ENCODE results near the gene CACNA1E. TPM values are rescaled to one million over a fixed set of nuclear protein-coding genes. Genes with fewer than 3 reads are reported as not detected.

CACNA1E gene
- total and polyA plus RNA-seq, 2 experiments from 2014 or later = 0.32 to 1.1 TPM

DNA sequence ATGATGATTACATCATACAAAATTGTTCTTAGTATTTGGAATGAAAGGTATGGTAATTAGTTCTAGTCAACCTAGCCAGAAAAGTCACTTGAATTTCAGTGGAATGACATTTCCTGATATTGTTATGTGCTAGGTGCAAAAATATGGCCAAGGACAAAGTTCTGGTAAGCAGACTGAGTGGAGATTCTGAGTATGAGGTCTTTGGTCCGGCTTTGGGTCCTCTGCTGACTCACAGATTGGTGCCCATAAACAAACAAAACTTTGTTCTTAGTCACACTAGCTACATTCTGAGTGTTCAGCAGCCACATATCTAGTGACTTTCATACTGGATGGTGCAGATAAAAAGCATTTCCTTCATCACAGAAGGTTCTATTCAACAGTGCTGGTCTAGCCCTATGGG, 372.1 kb downstream of the CACNA1E start:
- Histone ChIP-seq H2AFZ (no peak overlapping the region), H3K4me3 (no peak overlapping the region), H3K79me2 (replicated peaks; ENCODE audit: insufficient read depth) (no peaks in the 10 kb centered on the region), H3K36me3 (ENCODE audit: insufficient read depth) (no peaks in the 10 kb centered on the region), H3K27ac (ENCODE audit: low read depth) (no peak overlapping the region), H3K9me2 (ENCODE audit: insufficient read depth) (0 out of 2 replicates have a peak, but pooled peaks cover 10% of the 10 kb centered on the region), H3F3A (replicated peaks; ENCODE audit: low read depth) (no peaks in the 10 kb centered on the region), H3K27me3 (ENCODE audit: insufficient read depth) (no peaks in the 10 kb centered on the region), H3K4me2 (no peak overlapping the region), H4K20me1 (replicated peaks; ENCODE audit: insufficient read depth) (no peaks in the 10 kb centered on the region), H3K4me1 (ENCODE audit: insufficient read depth) (no peaks in the 10 kb centered on the region)
- Mint-ChIP-seq H3K27me3 (ENCODE audit: insufficient read depth, low read depth, poor library complexity) (no peaks in the 10 kb centered on the region), H3K4me1 (no peaks in the 10 kb centered on the region), H3K36me3 (ENCODE audit: low read depth) (peaks cover 3% of the 10 kb centered on the region; the same call in 1 of the 3 replicates), H3K27ac (no peak overlapping the region), H3K9me3 (peaks cover 17% of the 10 kb centered on the region; the same call in 2 of the 3 replicates), H3K4me3 (no peak overlapping the region)
- TF ChIP-seq JUNB (IDR thresholded peaks at IDR 0.05; ENCODE audit: unreplicated experiment) (no peak), POLR2AphosphoS5 (IDR thresholded peaks at IDR 0.05; ENCODE audit: low read depth) (no peak), ZNF114 (CRISPR knock-in tag; IDR thresholded peaks at IDR 0.05) (no peak), STAT1 (IDR thresholded peaks at IDR 0.05; ENCODE audit: unreplicated experiment) (no peak), ZNF331 (CRISPR knock-in tag; IDR thresholded peaks at IDR 0.05; ENCODE audit: low read depth) (no peak), EZH2phosphoT487 (IDR thresholded peaks at IDR 0.05; ENCODE audit: unreplicated experiment) (no peak), CREB1 (CRISPR knock-in tag; IDR thresholded peaks at IDR 0.05; ENCODE audit: low read depth) (no peak), EZH2 (IDR thresholded peaks at IDR 0.05; ENCODE audit: low read depth, unreplicated experiment) (no peak), NANOG (IDR thresholded peaks at IDR 0.05; ENCODE audit: borderline replicate concordance) (no peak)
- TF ChIP-seq, protein P1, sequence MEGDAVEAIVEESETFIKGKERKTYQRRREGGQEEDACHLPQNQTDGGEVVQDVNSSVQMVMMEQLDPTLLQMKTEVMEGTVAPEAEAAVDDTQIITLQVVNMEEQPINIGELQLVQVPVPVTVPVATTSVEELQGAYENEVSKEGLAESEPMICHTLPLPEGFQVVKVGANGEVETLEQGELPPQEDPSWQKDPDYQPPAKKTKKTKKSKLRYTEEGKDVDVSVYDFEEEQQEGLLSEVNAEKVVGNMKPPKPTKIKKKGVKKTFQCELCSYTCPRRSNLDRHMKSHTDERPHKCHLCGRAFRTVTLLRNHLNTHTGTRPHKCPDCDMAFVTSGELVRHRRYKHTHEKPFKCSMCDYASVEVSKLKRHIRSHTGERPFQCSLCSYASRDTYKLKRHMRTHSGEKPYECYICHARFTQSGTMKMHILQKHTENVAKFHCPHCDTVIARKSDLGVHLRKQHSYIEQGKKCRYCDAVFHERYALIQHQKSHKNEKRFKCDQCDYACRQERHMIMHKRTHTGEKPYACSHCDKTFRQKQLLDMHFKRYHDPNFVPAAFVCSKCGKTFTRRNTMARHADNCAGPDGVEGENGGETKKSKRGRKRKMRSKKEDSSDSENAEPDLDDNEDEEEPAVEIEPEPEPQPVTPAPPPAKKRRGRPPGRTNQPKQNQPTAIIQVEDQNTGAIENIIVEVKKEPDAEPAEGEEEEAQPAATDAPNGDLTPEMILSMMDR (conservative IDR thresholded peaks at IDR 0.05; ENCODE audit: low read depth in 2 of 2) = no peak
- TF ChIP-seq, protein P2, sequence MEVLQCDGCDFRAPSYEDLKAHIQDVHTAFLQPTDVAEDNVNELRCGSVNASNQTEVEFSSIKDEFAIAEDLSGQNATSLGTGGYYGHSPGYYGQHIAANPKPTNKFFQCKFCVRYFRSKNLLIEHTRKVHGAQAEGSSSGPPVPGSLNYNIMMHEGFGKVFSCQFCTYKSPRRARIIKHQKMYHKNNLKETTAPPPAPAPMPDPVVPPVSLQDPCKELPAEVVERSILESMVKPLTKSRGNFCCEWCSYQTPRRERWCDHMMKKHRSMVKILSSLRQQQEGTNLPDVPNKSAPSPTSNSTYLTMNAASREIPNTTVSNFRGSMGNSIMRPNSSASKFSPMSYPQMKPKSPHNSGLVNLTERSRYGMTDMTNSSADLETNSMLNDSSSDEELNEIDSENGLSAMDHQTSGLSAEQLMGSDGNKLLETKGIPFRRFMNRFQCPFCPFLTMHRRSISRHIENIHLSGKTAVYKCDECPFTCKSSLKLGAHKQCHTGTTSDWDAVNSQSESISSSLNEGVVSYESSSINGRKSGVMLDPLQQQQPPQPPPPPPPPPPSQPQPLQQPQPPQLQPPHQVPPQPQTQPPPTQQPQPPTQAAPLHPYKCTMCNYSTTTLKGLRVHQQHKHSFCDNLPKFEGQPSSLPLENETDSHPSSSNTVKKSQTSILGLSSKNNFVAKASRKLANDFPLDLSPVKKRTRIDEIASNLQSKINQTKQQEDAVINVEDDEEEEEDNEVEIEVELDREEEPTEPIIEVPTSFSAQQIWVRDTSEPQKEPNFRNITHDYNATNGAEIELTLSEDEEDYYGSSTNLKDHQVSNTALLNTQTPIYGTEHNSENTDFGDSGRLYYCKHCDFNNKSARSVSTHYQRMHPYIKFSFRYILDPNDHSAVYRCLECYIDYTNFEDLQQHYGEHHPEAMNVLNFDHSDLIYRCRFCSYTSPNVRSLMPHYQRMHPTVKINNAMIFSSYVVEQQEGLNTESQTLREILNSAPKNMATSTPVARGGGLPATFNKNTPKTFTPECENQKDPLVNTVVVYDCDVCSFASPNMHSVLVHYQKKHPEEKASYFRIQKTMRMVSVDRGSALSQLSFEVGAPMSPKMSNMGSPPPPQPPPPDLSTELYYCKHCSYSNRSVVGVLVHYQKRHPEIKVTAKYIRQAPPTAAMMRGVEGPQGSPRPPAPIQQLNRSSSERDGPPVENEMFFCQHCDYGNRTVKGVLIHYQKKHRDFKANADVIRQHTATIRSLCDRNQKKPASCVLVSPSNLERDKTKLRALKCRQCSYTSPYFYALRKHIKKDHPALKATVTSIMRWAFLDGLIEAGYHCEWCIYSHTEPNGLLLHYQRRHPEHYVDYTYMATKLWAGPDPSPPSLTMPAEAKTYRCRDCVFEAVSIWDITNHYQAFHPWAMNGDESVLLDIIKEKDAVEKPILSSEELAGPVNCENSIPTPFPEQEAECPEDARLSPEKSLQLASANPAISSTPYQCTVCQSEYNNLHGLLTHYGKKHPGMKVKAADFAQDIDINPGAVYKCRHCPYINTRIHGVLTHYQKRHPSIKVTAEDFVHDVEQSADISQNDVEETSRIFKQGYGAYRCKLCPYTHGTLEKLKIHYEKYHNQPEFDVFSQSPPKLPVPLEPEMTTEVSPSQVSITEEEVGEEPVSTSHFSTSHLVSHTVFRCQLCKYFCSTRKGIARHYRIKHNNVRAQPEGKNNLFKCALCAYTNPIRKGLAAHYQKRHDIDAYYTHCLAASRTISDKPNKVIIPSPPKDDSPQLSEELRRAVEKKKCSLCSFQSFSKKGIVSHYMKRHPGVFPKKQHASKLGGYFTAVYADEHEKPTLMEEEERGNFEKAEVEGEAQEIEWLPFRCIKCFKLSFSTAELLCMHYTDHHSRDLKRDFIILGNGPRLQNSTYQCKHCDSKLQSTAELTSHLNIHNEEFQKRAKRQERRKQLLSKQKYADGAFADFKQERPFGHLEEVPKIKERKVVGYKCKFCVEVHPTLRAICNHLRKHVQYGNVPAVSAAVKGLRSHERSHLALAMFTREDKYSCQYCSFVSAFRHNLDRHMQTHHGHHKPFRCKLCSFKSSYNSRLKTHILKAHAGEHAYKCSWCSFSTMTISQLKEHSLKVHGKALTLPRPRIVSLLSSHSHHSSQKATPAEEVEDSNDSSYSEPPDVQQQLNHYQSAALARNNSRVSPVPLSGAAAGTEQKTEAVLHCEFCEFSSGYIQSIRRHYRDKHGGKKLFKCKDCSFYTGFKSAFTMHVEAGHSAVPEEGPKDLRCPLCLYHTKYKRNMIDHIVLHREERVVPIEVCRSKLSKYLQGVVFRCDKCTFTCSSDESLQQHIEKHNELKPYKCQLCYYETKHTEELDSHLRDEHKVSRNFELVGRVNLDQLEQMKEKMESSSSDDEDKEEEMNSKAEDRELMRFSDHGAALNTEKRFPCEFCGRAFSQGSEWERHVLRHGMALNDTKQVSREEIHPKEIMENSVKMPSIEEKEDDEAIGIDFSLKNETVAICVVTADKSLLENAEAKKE (CRISPR knock-in tag; IDR thresholded peaks at IDR 0.05) = no peak
- TF ChIP-seq, protein P3, sequence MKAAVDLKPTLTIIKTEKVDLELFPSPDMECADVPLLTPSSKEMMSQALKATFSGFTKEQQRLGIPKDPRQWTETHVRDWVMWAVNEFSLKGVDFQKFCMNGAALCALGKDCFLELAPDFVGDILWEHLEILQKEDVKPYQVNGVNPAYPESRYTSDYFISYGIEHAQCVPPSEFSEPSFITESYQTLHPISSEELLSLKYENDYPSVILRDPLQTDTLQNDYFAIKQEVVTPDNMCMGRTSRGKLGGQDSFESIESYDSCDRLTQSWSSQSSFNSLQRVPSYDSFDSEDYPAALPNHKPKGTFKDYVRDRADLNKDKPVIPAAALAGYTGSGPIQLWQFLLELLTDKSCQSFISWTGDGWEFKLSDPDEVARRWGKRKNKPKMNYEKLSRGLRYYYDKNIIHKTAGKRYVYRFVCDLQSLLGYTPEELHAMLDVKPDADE (IDR thresholded peaks at IDR 0.05) = no peak
- TF ChIP-seq, protein P4, sequence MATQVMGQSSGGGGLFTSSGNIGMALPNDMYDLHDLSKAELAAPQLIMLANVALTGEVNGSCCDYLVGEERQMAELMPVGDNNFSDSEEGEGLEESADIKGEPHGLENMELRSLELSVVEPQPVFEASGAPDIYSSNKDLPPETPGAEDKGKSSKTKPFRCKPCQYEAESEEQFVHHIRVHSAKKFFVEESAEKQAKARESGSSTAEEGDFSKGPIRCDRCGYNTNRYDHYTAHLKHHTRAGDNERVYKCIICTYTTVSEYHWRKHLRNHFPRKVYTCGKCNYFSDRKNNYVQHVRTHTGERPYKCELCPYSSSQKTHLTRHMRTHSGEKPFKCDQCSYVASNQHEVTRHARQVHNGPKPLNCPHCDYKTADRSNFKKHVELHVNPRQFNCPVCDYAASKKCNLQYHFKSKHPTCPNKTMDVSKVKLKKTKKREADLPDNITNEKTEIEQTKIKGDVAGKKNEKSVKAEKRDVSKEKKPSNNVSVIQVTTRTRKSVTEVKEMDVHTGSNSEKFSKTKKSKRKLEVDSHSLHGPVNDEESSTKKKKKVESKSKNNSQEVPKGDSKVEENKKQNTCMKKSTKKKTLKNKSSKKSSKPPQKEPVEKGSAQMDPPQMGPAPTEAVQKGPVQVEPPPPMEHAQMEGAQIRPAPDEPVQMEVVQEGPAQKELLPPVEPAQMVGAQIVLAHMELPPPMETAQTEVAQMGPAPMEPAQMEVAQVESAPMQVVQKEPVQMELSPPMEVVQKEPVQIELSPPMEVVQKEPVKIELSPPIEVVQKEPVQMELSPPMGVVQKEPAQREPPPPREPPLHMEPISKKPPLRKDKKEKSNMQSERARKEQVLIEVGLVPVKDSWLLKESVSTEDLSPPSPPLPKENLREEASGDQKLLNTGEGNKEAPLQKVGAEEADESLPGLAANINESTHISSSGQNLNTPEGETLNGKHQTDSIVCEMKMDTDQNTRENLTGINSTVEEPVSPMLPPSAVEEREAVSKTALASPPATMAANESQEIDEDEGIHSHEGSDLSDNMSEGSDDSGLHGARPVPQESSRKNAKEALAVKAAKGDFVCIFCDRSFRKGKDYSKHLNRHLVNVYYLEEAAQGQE (IDR thresholded peaks at IDR 0.05; ENCODE audit: unreplicated experiment) = no peak
- DNase-seq (ENCODE audit: low spot score) (no peak), ATAC-seq (no peak)
